Subcutaneous adipose tissue (tissue), 4 donors: Measurements from ENCODE around the gene CDK2AP2. TPM values are rescaled to one million over a fixed set of nuclear protein-coding genes. Genes with fewer than 3 reads are reported as not detected.

Experiments
- CTCF ChIP-seq: fragments of 450-650 bp; IDR thresholded peaks from one replicate; pipeline ENCODE4 v1.5.1; 2016; ENCODE audit warnings: low read depth, mild to moderate bottlenecking, control low read depth, antibody characterized with exemption, moderate library complexity
- small RNA-seq: library from RNA; depleted of rRNA; stranded (forward); fragments of <200 nt; gene quantifications from one replicate; pipeline ENCODE3, GENCODE V24; 2016
- total RNA-seq, 4 donors: library from RNA; depleted of rRNA; stranded (reverse); fragments of >200 nt; gene quantifications; one replicate each; pipeline ENCODE4 v1.1.0, GENCODE V29; 2016

Gene CDK2AP2
- total RNA-seq, 4 donors from 2014 or later = 21.2 to 33.2 (median 23.5) TPM

GRCh38 chr11:67457453-67457852 is 50.5 kb downstream of the CDK2AP2 start:
- TF ChIP-seq CTCF = no peak

Small RNAs within 50 kb of the gene (small RNA-seq; reads per million reads assigned to genes)
- gene MIR6752 = not detected

Other genes starting within 250 kb of the CDK2AP2 start
- 10 to 100 TPM; 39.8 to 72.5 (median 47.8) TPM for gene GRK2, start 241.7 kb downstream of the CDK2AP2 start, total RNA-seq
- gene ANKRD13D, start 218.9 kb downstream of the CDK2AP2 start, total RNA-seq = 10 to 100 TPM; 12.4 to 43.7 (median 31.4) TPM
- gene SSH3, start 204.6 kb downstream of the CDK2AP2 start, total RNA-seq = 10 to 100 TPM; 11.9 to 43.2 (median 37.2) TPM
- 100 to 1,000 TPM in 3 of 4 donors, 10 to 100 TPM in 1; 29.2 to 127 (median 113) TPM for gene POLD4, start 154.6 kb downstream of the CDK2AP2 start, total RNA-seq
- gene CLCF1, start 134.6 kb downstream of the CDK2AP2 start, total RNA-seq = 1 to 10 TPM; 1.1 to 4.1 (median 3.8) TPM
- 10 to 100 TPM in 1 of 4 donors, 1 to 10 TPM in 3; 5.2 to 11.7 (median 7.8) TPM for gene RAD9A, start 116.2 kb downstream of the CDK2AP2 start, total RNA-seq
- 100 to 1,000 TPM in 1 of 4 donors, 10 to 100 TPM in 3; 60.8 to 110 (median 64.9) TPM for gene PPP1CA, start 106.3 kb downstream of the CDK2AP2 start, total RNA-seq
- 1 to 10 TPM; 1.7 to 9.3 (median 3.1) TPM for gene TBC1D10C, start 104.1 kb downstream of the CDK2AP2 start, total RNA-seq
- under 1 TPM in 3 of 4 donors, not detected in 1; 0.17 to 0.38 (median 0.22) TPM for gene CARNS1, start 92.5 kb downstream of the CDK2AP2 start, total RNA-seq
- 10 to 100 TPM; 22.2 to 35.4 (median 27.0) TPM for gene RPS6KB2, start 79.7 kb downstream of the CDK2AP2 start, total RNA-seq
- gene PTPRCAP, start 70.5 kb downstream of the CDK2AP2 start, total RNA-seq = 1 to 10 TPM; 1.7 to 6.7 (median 3.5) TPM
- 10 to 100 TPM; 30.7 to 95.4 (median 70.7) TPM for gene CORO1B, start 64.7 kb downstream of the CDK2AP2 start, total RNA-seq
- not detected for gene GPR152, start 55.4 kb downstream of the CDK2AP2 start, total RNA-seq
- gene CABP4, start 52.8 kb downstream of the CDK2AP2 start, total RNA-seq = 1 to 10 TPM; 1.1 to 5.1 (median 1.8) TPM
- gene TMEM134, start 38.9 kb downstream of the CDK2AP2 start, total RNA-seq = 10 to 100 TPM; 21.4 to 85.5 (median 36.2) TPM
- gene AIP, start 25.1 kb downstream of the CDK2AP2 start, total RNA-seq = 10 to 100 TPM; 48.6 to 77.3 (median 64.9) TPM
- gene PITPNM1, start 2.8 kb downstream of the CDK2AP2 start, total RNA-seq = 10 to 100 TPM in 3 of 4 donors, 1 to 10 TPM in 1; 9.2 to 14.9 (median 11.9) TPM
- gene CABP2, start 15.3 kb upstream of the CDK2AP2 start, total RNA-seq = not detected
- 100 to 1,000 TPM; 399 to 826 (median 474) TPM for gene GSTP1, start 75.7 kb upstream of the CDK2AP2 start, total RNA-seq
- 100 to 1,000 TPM; 148 to 403 (median 197) TPM for gene NDUFV1, start 98.8 kb upstream of the CDK2AP2 start, total RNA-seq
- 10 to 100 TPM in 2 of 4 donors, 1 to 10 TPM in 2; 6.2 to 23.7 (median 9.6) TPM for gene NUDT8, start 121.8 kb upstream of the CDK2AP2 start, total RNA-seq
- gene TBX10, start 131.6 kb upstream of the CDK2AP2 start, total RNA-seq = not detected
- not detected for gene ACY3, start 142.6 kb upstream of the CDK2AP2 start, total RNA-seq
- gene ALDH3B2, start 166.5 kb upstream of the CDK2AP2 start, total RNA-seq = not detected